ENCODE results near the gene DAND5.

The DAND5 gene

DNA sequence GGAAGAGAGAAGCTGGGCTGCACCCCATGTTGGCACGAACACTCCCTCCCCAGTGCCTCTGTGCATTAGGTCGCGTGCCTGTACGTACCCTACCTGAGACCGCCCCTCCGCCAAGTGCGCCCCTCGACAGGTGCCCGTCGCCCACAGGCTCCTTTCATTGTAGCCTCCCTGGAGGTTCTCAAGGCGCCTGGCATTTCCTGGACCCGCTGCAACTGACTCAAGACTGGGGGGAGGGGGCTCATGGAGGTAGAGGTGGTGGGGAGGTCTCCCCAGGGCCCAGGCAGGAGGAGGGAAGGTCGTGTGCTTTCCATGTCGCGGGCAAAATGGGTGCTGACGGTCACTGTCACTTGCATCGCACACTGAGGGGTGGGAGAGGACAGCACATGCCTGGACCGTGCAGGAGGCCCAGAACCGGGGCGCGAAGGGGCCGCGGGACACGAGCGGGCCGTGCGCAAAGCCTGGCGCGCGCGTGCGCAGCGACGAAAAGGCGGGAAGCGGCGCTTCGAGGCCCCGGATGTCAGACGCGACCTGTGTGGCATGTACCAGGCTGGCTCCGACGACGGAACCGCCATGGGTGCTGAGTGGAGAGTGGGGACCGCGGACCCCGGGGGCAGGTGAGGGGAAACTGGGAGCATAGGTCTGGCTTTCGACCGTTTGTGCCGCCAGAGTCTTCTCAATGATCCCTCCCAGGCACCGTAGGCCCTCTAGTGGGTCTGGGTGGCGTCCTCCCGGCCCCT, 42.4 kb downstream of the DAND5 start:
- DNase-seq, result no peak

DNA sequence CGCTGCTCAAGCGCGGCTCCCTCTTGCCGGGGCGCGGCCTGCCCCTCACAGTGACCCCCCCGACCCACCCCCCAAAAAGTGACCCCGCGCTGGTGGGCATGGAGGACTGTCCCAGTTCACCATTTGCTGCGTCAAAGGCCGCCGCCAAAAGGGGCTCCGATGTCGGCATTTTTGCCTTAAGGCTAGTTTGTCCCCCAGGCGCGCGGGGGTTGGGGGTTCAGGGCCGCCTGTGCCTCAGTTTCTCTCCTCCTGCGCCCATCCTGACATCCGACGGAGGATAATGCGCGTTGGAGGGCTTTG, 43.0 kb downstream of the DAND5 start:
- DNase-seq, result no peak

DNA sequence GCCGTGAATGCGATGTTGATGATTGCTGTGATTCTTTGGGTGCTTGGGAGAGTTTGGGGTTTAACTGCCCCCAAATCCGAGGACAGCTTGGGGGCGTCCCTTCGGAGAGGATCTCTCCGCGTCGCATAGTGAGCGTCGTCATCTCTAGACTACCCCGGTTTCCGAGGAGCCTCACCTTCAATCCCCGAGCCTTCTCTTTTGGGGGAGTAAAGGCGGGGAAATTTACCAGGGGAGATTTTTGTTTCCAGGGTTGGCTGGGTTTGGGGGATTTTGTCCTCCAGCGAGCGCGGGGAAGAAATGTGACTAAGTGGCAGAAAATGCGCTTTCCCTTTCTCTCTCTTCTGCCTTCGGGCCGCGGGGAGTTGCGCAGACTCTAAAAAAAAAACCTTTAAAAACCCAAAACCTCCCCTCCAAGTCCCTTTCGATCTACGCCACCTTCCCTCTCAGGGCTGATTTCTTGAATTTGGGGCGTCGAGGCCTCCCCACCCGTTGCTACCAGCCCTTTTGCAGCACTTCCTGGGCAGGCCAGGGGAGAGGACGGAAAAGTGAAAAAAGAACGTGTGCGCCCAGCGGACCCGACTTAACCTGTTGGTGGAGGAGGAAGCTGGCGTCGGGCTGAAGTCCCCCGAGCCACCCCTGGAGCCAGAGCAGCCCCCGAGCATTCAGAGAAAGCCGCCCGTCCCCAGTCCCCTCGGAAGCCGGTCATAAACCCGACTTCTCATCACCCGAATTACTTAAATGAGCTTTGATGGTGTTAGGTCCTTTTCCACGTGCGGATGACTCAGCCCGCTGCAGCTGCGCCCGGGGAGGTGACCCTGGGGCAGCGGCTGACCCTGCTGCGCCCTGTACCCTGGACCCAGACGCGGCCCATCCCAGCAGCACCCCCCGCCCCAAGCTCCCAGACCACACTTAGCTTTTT, 43.6 kb downstream of the DAND5 start:
- no peak for DNase-seq

DNA sequence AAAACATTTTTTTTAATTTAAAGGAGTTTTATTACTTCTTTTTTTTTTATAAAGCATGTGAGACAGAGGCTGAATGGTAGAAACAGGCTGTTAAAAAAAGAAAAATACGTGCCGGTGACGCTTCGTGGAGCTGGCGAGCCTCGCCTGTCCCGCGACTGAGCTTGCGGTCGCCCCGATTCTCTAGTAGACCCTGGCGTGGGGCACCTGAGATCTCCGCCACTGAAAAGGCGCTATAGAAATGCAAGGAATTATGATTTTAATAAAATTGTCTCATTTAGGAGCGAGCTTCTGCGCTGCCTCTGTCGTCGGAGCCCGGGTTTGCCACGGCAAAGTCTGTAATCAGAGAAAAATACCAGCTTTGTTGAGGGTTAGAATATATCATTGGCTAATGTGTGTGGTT, 44.3 kb downstream of the DAND5 start:
- no peak for DNase-seq

DNA sequence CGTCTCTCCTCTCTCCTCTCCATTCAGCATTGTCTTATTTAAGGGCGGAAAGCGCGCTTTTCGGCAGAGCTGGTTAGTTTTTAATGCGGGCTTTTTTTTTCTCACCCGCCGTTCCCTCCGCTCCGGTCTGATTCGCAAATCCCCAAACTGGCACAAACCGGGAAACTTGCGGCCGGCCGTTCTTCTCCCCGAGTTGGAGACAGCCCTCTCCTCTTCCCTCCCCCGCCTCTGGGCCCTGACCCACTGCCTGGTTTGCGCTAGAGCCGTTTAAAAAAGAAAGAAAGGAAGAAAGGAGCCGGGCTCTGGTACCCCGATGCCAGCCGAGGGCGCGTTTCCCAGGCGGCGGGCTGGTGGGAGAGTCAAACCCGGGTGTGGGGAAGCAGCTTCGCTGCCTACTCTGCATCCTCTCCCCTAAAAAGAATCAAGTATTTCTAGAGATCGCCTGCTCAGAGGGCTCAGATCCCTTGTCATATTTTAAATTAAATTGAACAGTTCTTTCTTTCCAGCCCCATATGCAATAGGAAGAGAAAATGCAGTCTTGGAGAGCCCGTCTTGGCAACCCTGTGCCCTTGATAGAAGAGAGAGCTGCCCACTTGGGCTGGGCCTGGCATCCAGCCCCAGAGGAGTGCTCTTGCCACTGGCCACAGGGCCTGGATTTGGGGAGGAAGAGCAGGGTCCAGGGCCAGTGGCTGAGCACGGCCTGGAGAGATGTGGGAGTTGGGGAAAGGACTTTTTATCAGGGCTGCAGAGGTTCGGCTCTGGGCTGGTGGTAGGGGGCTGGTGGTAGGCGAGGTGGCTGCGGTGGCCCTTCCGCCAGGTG, 44.9 kb downstream of the DAND5 start:
- DNase-seq, result no peak

DNA sequence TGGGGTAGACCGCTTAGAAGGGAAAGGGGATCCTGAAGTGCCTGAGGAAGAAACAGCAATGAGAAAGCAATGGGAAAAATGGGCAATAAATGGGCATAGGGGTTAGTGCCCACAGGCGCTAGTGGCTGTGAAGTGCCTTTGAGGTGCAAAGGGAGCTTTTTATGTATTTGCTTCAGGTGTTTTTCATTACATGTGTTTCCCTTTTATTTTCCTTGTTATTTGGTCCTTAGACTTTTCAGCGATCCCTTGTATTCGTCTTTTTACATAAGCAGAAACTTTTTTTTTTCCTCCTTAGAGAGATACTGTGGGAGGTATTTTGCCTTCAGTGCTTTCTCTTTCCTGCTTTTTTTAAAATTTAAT, 45.5 kb downstream of the DAND5 start:
- no peak for DNase-seq

DNA sequence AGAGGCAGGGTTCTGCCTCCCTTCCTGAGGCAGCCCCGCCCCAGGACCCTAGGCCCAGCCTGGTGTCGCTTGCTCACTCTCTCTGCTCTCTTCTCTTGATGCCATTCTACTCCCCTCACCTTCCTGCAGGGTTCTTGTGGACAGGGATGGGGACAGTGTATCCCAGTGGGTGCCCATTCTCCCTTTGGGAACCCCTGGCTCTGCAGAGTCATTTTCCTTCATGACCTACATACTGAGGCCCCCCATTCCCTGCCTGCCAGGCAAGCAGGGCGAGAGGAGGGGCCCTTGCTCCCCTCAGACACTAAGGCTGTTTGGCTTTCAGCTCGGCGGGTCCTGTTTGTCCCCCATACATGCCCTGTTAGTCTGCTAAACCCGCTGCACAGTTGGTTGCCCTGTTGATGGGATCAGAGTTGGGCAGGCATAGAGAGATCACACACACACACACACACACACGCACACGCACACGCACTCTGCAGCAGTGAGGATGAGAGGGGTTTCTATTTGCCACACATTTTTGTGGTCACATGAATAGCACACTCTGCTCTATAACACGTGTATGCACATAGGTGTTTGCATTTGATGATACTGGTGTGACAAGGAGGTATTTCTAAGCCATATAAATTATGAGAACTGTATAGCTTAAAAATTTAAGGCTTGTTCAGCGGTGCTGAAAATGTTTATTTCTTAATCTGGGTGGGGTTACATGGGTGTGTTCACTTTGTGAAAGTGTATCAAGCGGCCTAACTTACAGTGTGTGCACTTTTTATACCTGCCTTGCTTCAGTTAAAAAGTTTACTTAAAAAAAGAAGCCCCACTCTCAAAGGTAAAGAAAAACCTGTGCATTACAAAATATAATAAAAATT, 46.2 kb downstream of the DAND5 start:
- no peak for DNase-seq

DNA sequence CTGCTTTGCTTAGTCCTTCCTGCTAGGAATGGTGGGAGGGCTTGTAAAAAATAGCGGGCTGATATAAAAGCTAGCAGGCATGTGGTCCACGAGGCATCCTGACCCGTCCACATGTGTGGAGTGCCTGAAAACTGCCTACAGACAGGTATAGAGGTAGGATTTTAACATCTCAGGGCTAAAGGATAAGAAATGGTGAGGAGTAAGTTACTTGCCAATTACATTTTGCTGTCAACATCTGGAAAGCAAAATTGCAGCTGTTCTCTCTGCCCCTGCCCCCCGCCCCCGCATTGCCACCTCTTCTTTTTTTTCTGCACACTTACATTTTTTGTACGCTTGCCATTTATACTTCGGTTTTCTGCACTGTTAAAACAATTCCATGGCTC, 46.9 kb downstream of the DAND5 start:
- DNase-seq, result no peak

DNA sequence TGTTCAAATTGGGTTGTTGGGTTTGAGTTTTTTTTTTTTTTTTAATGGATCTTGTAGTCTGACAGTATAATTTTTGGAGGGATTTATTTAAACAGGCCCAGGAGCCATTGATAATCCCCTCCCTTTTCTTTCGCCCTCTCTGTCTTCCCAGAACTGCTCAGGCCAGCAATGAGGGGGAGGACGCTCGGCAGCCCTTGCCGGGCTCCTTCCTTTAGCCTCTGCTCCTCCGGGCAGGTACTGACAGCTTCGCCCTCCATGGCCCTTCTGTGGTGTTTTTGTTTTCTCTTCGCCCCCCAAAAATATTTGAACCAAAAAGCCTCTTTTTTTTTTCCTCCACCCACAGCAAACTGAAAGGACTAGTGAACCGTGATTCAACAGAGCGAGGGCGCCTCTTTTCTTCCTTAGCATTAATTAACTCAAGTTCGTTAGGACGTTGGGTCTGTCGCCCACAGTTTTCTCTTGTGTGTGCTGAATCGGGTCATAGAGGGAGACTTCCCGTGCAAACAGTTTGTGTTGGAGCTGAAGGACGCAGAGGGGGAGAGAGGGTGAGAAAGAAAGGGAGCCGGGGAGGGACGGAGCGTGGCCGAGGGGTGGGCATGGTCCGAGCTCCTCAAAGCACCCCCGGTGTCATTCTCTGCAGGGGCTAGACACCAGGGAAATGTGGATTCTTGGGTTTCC, 47.4 kb downstream of the DAND5 start:
- no peak for DNase-seq

DNA sequence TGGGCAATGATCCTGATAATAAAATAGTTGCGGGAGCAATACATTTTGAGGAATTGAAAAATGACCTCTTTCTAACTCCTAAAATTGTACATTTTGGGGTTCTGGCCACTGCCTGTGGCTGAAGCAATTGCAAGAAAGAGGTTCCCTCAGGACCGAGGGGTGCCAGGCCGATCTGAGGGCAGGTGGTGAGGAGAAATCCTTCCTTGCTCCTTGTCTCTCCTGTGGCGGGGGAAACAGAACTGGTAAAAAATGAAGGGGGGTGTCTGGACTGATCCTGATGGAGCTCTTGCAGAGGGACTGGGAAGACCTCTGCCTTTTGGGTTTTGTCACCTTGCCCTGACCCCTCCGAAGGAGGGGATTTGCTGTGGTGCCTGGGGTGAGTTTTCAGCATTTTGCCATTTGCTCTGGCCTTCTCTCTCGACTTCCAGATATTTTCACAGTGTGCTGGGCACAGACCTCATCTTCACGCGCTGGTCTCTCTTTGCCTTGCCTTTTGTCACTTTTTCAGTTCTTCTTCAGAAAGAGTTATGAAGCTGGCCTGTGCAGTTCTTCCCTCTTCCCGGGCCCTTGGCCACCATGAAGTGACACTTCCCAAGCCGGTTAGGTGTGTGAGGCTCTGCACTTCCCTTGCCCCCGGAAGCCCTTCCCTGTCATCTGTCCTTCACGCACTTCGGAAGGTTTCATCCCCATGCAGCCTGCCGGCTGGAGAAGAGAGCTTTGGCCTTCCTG, 48.1 kb downstream of the DAND5 start:
- no peak for DNase-seq

DNA sequence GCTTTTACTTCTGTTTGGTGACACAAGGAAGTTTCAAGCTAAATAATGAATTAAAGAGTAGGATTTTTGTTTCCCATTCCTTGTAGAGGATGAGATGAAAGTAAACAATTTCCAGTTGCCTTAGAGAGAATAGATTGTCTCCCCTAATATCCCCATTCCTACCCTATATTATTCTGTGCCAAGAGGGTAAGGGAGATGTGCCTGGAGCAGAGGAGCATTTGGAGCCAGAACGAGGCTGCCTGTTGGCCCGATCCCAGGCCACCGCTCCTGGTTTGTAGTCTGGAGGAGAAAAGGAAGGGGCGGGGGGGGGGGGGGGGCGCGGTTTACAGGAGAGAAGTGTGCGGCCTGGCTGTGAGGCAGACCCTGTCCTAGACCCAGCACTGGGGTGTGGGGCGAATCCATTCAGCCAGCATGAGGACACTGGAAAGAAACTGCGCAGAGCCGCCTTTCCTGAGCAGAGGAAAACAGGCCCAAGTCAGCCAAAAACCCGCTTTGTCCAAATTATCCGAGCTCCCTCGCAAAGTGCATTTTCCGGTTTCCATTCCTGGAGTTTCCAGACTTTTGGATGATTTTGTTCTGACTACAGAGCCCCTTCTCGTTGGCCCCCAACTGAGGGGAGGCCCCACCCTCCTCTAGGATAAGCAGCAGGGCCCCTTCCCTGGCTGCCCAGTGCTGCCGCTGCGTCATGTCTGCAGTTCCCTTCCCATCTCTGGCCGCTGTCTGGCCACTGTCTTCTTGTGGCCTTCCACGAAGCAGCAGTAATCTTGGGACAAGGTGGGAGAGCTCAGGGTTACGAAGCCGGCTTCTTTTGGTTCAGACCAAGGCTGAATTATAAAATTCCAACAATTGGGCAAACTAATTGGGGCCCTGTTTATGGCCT, 48.9 kb downstream of the DAND5 start:
- DNase-seq, result no peak

DNA sequence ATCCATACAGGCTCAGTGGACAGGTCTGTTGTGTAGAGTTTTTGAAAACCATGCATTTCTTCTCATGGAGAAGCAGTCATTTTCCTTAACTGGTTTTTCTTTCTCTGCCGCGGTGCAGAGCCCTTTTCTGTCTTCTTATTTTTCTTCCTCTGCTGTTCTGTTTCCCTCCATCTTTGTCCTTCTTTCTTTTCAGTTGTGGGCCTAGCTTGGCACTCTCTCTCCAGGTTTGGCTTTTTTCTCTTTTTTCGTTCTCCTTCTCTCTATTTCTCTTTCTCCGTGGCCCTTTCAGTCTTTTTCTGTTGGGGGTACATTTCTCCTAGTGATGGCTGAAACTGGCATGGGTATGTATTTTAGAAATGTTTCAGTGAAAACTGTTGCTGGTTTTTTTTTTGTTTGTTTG, 50.0 kb downstream of the DAND5 start:
- no peak for DNase-seq

DNA sequence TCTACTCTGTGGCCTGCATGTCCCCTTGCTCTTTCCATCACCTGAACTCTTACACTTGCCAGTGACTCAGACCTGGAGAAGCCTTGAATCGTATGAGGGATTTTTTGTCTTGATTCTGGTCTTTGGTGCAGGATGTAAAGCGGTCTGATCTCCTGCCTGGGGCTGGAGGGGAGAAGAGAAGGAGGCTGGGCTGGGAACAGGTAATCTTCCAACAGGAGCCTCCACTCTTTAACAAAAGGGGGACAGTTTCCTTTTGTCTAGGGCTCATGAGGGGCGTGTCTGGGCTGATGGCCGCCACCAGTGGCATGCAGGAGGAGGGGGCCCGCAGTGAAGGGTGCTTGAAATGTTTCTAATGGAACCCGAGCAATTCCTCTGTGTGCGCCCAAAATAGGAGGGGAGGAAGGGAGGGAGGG, 50.6 kb downstream of the DAND5 start:
- no peak for DNase-seq

DNA sequence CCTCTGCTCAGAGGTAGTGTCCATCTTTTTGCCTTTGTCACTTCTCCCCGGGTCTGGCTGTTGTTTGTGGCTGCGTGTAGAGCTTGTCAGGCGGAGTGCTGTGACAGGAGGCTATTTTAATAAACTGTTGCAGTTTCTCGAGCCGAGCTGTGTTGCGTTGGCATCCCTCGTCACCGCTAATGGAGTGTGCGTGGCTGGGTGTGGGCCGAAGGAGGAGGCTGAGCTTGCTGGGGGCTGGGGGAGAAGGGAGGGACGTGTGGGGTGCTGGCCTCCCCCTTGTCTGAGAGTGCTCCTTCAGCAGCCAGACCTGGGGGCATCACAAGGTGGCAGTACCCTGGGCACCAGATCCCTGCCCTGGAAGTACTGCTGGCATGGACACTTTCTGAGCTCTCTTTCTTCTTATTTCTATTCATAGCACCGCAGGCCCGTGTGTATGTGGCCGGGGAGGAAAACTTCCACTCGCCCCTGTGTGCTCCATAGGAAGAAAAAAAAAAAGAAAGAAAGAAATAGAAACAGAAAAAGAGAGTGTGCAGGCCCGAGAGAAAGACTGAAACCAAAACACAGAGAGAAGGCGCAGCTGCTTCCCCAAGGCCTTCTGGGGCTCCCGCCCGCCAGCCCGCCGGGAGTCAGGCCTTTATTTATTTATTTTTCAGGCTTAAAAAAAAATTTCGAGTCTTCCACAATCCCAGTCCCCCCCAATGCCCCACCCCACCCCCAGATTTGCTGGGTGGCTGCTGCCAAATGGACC, 52.9 kb downstream of the DAND5 start:
- peak; percentile 89 for DNase-seq

DNA sequence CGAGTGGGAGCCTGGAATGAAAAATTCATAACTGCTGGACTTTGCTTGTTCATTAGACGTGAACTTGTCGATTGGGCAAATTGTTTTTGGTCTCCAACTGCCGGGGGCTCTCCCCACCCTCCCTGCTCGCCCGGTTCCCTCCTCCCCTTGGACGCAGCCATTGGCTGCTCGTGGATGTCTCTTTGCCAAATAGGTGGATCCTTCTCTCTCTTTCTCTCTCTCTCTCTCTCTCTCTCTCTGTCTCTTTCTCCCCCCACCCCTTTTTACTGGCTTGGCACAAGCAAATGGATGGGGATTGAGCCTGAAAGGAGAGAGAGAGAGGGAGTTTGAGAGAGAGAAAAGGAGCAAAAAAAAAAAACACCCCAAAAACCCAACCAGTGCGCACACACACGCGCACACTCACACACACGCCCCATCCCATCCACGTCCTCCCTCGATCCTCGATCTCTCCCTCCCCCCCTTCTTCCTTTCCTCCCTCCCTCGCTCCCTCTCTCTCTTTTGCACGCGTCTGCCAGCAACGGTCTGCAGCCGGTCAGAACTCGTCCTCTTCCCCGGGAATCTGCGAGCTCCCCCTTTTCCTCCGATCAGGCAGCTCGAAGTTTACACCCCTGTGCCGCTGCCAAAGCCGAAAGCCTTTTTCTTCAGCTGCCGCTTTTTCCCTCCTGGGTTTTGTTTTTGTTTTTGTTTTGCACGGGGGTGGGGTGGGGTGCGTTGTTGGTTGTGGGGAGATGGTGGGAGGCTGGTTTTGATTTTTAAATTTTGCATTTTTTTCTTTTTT, 53.7 kb downstream of the DAND5 start:
- DNase-seq, result peak; percentile 94

DNA sequence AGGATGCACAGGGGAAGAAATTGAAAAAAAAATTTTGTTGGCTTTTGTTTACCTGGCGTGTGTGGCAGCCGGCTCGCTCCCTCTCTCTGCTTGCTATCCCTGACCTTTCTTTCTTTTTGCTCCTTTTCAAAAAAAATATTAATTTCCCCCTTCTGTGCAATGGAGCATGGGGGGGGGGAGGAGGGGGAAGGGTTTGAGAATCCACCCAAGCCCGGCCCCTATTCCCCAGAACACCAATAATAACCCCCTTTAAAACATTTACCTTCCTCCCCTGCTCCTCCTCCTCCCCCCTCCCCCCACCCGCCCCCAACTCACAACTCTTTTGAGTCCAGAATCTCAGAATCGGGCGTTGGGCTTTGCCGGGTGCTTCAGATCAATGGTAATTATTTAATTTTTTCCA, 54.3 kb downstream of the DAND5 start:
- DNase-seq, result peak; percentile 77

All from NCI-H2171 treated with DMSO at 0.1 percent for 48 hours (cell line).